SK-N-SH (cell line): ENCODE results near the gene EXOC6B. TPM values are rescaled to one million over a fixed set of nuclear protein-coding genes. Genes with fewer than 3 reads are reported as not detected.

Source experiments
- CTCF ChIA-PET: fragments of 300-600, 350-600 bp; formaldehyde crosslinking; extraction: SDS; loops from one replicate; lab custom pipeline; 2021; lab: Yijun Ruan, JAX
- POLR2A ChIA-PET: fragments of 350-600 bp; sonication (Branson Sonifier 250); formaldehyde crosslinking; extraction: SDS; loops from one replicate; lab custom pipeline; 2020; ENCODE audit warnings: antibody characterized with exemption, inconsistent platforms; lab: Yijun Ruan, JAX
- DNase-seq: peaks from one replicate; pipeline ENCODE4 v3.0.0; 2012
- H2AFZ ChIP-seq: fragments of 200-600 bp; sonication (generic); 2 replicates; pipeline ENCODE4 v1.8.1; 2016; ENCODE audit warnings: antibody characterized with exemption, mild to moderate bottlenecking, low read depth
- H3F3A ChIP-seq: fragments of 200-600 bp; sonication (generic); replicated peaks from 2 replicates; pipeline ENCODE3; 2016; ENCODE audit warnings: antibody characterized with exemption, mild to moderate bottlenecking; ENCODE audit not compliant: insufficient read depth
- H3K27ac ChIP-seq, 2 experiments: fragments of 200-500 bp in 1 of 2; fragments of 200-600 bp in 1 of 2; sonication (Bioruptor generic) in 1 of 2; sonication (generic), shearing (Covaris generic) in 1 of 2; 2 replicates each; pipeline versions ENCODE4 v1.5.1 to v1.6.1; 2014 to 2016; ENCODE audit warnings: low read depth in 2 of 2, inconsistent platforms in 1 of 2, low read length in 1 of 2, mild to moderate bottlenecking in 1 of 2, mixed read lengths in 1 of 2
- H3K27me3 ChIP-seq: fragments of 200-600 bp; sonication (generic), shearing (Covaris generic); 2 replicates; pipeline ENCODE4 v1.6.1; 2016; ENCODE audit warnings: mixed run types; ENCODE audit not compliant: insufficient read depth
- H3K36me3 ChIP-seq, 2 experiments: fragments of 200-500 bp in 1 of 2; fragments of 200-600 bp in 1 of 2; sonication (Bioruptor generic) in 1 of 2; sonication (generic) in 1 of 2; replicated peaks in 1 of 2; 2 replicates each; pipeline versions ENCODE3 to v1.5.1; 2014 to 2016; ENCODE audit warnings: low read length in 1 of 2, mild to moderate bottlenecking in 1 of 2; ENCODE audit not compliant: insufficient read depth in 2 of 2, control insufficient read depth in 1 of 2
- H3K4me1 ChIP-seq, 2 experiments: fragments of 200-500 bp in 1 of 2; fragments of 200-600 bp in 1 of 2; sonication (Bioruptor generic) in 1 of 2; sonication (generic), shearing (Covaris generic) in 1 of 2; 2 replicates each; pipeline versions ENCODE4 v1.5.1 to v1.6.1; 2014 to 2016; ENCODE audit warnings: low read depth in 1 of 2, low read length in 1 of 2, mixed run types in 1 of 2; ENCODE audit not compliant: insufficient read depth in 2 of 2, control insufficient read depth in 1 of 2
- H3K4me2 ChIP-seq: fragments of 200-600 bp; sonication (generic), shearing (Covaris generic); 2 replicates; pipeline ENCODE4 v1.6.1; 2017; ENCODE audit warnings: mixed run types
- H3K4me3 ChIP-seq, 2 experiments: fragments of 200-500 bp in 1 of 2; fragments of 200-600 bp in 1 of 2; sonication (Bioruptor generic) in 1 of 2; sonication (generic), shearing (Covaris generic) in 1 of 2; 2 replicates each; pipeline versions ENCODE4 v1.5.1 to v1.8.1; 2014 to 2016; ENCODE audit warnings: low read depth in 2 of 2, inconsistent platforms in 1 of 2, low read length in 1 of 2, mild to moderate bottlenecking in 1 of 2, mixed read lengths in 1 of 2, moderate library complexity in 1 of 2
- H3K79me2 ChIP-seq: fragments of 200-600 bp; sonication (generic); 2 replicates; pipeline ENCODE4 v1.8.1; 2017; ENCODE audit warnings: mild to moderate bottlenecking; ENCODE audit not compliant: insufficient read depth
- H3K9ac ChIP-seq: fragments of 200-600 bp; sonication (generic); 2 replicates; pipeline ENCODE4 v1.6.1; 2017; ENCODE audit warnings: mixed run types
- H3K9me2 ChIP-seq: fragments of 200-600 bp; sonication (generic); 2 replicates; pipeline ENCODE4 v1.6.1; 2017; ENCODE audit warnings: mixed run types
- H3K9me3 ChIP-seq: fragments of 200-600 bp; sonication (generic); 2 replicates; pipeline ENCODE4 v1.6.1; 2017; ENCODE audit warnings: mixed run types, mild to moderate bottlenecking, moderate library complexity
- H4K20me1 ChIP-seq: fragments of 200-600 bp; sonication (generic); 2 replicates; pipeline ENCODE4 v1.6.1; 2017; ENCODE audit warnings: mild to moderate bottlenecking, mixed run types; ENCODE audit not compliant: insufficient read depth
- CHD2 ChIP-seq: fragments of 150-350 bp; IDR thresholded peaks from 2 replicates; pipeline ENCODE4 v1.6.1; 2018; ENCODE audit warnings: low read length; ENCODE audit not compliant: partially characterized antibody
- CTCF ChIP-seq: fragments of 200-600 bp; sonication (generic); IDR thresholded peaks from 2 replicates; pipeline ENCODE4 v1.6.1; 2017; ENCODE audit warnings: antibody characterized with exemption, mild to moderate bottlenecking, moderate library complexity
- GABPA ChIP-seq: IDR thresholded peaks from 2 replicates; pipeline ENCODE4 v1.4.0; 2012; ENCODE audit warnings: low read depth, mild to moderate bottlenecking
- NFIC ChIP-seq: IDR thresholded peaks from 2 replicates; pipeline ENCODE4 v1.4.0; 2012; ENCODE audit warnings: borderline replicate concordance
- POLR2AphosphoS5 ChIP-seq: IDR thresholded peaks from 2 replicates; pipeline ENCODE4 v1.6.1; 2012; ENCODE audit warnings: low read depth, low read length
- RFX5 ChIP-seq: IDR thresholded peaks from 2 replicates; pipeline ENCODE4 v1.6.1; 2012; ENCODE audit warnings: mild to moderate bottlenecking, improper control_type of control experiment, low read length
- SIN3A ChIP-seq: IDR thresholded peaks from 2 replicates; pipeline ENCODE4 v1.6.1; 2012; ENCODE audit warnings: low read depth, mild to moderate bottlenecking, low read length, moderate library complexity, borderline replicate concordance
- SMC3 ChIP-seq: IDR thresholded peaks from 2 replicates; pipeline ENCODE4 v1.6.1; 2012; ENCODE audit warnings: low read depth, low read length, improper control_type of control experiment
- USF1 ChIP-seq: IDR thresholded peaks from 2 replicates; pipeline ENCODE4 v1.4.0; 2012; ENCODE audit warnings: low read depth, borderline replicate concordance
- USF2 ChIP-seq: fragments of 150-350 bp; IDR thresholded peaks from 2 replicates; pipeline ENCODE4 v1.6.1; 2017; ENCODE audit warnings: antibody characterized with exemption, low read length, low read depth, borderline replicate concordance
- WGBS: methylation state at CpG from one replicate; pipeline ENCODE4 v1.1.6; 2017; ENCODE audit warnings: low lambda C conversion rate; 5-methylcytosine and 5-hydroxymethylcytosine counted together
- polyA plus RNA-seq, 3 experiments: library from polyadenylated mRNA; depleted of rRNA; stranded (reverse); fragments of >200 nt; gene quantifications; 2 replicates each; pipeline ENCODE4 v1.2.3, GENCODE V29; 2012

The EXOC6B gene
- polyA plus RNA-seq, 1 of the 3 experiments (the other 2 are of a cell fraction) = 7.4 TPM

- no peak overlapping the region for H2AFZ ChIP-seq
- WGBS = 29% methylated on average over 1 of the region's 6 CpGs
- CTCF ChIA-PET = interaction anchor here (1.3 to 1.6 kb wide), 3 partner anchors 17 to 107 kb away, joined by 3 to 5 read pairs (median 3); no protein-coding TSS in a partner anchor
These were observed 187.1 kb downstream of the EXOC6B start for GRCh38 chr2:72638600-72639211.

GRCh38 chr2:72636210-72636609, 189.6 kb downstream of the EXOC6B start:
- 0 out of 2 replicates have a peak, but pooled peaks cover 4% of the 10 kb centered on the region for H3K9me2 ChIP-seq
- TF ChIP-seq CTCF (no peak), GABPA (no peak), NFIC (no peak), SIN3A (no peak), RFX5 (no peak)
- no peak overlapping the region for H2AFZ ChIP-seq
- no peaks in the 10 kb centered on the region for H3K4me1 ChIP-seq
- H3K79me2 ChIP-seq = no peaks in the 10 kb centered on the region
- POLR2A ChIA-PET = no interaction called here
- no peak for DNase-seq
- no peaks in the 10 kb centered on the region for H3K36me3 ChIP-seq
- H3F3A ChIP-seq = peaks cover 4% of the 10 kb centered on the region
- 83% methylated on average over 3 of the region's 3 CpGs for WGBS
- no peak overlapping the region for H3K9ac ChIP-seq
- no peaks in the 10 kb centered on the region for H4K20me1 ChIP-seq
- H3K27ac ChIP-seq = no peak overlapping the region
- no peaks in the 10 kb centered on the region for H3K27me3 ChIP-seq
- CTCF ChIA-PET = no interaction called here
- H3K4me3 ChIP-seq = no peak overlapping the region
- no peak overlapping the region for H3K4me2 ChIP-seq
- H3K9me3 ChIP-seq = no peaks in the 10 kb centered on the region

More at GRCh38 chr2:72638600-72639211, 187.1 kb downstream of the EXOC6B start:
- Histone ChIP-seq H4K20me1 (no peaks in the 10 kb centered on the region), H3K9me2 (0 out of 2 replicates have a peak, but pooled peaks cover 4% of the 10 kb centered on the region), H3K9ac (no peak overlapping the region), H3K36me3 (no peaks in the 10 kb centered on the region), H3K4me2 (no peak overlapping the region), H3K27me3 (no peaks in the 10 kb centered on the region), H3K79me2 (no peaks in the 10 kb centered on the region), H3K4me1 (no peaks in the 10 kb centered on the region), H3K9me3 (no peaks in the 10 kb centered on the region), H3K27ac (no peak overlapping the region), H3F3A (peaks cover 4% of the 10 kb centered on the region), H3K4me3 (no peak overlapping the region)
- POLR2A ChIA-PET = no interaction called here
- DNase-seq = no peak
- no peak for TF ChIP-seq GABPA
- TF ChIP-seq USF2 = no peak
- TF ChIP-seq POLR2AphosphoS5 = no peak
- TF ChIP-seq USF1 = no peak
- no peak for TF ChIP-seq SMC3
- TF ChIP-seq CHD2 = no peak
